GM23338 (cell line): ENCODE measurements around the gene DNAJB12. TPM values are rescaled to one million over a fixed set of nuclear protein-coding genes. Genes with fewer than 3 reads are reported as not detected.
"Not testable (repeated sequence)": the region's sequence is repeated elsewhere in the genome, so short reads cannot be mapped to it uniquely, and the experiment has no call there.

Experiments used
- ATAC-seq: fragments of 200-7000 bp; cut with Tn5 transposase; 3 replicates; pipeline ENCODE4 v1.9.1; 2020
- DNase-seq: peaks from one replicate; pipeline ENCODE4 v3.0.0-alpha.2; 2015; ENCODE audit warnings: low spot score
- H2AFZ ChIP-seq: fragments of 200-600 bp; sonication (generic); 2 replicates; pipeline ENCODE4 v1.8.0; 2016; ENCODE audit warnings: antibody characterized with exemption, mild to moderate bottlenecking, moderate library complexity
- H3F3A ChIP-seq: fragments of 200-600 bp; sonication (generic); replicated peaks from 2 replicates; pipeline ENCODE4 v1.8.0; 2017; ENCODE audit warnings: antibody characterized with exemption, mixed run types, low read depth
- H3K27ac ChIP-seq: fragments of 200-600 bp; sonication (generic); 2 replicates; pipeline ENCODE4 v1.6.1; 2016; ENCODE audit warnings: low read depth
- H3K27me3 ChIP-seq: fragments of 200-600 bp; sonication (generic); 2 replicates; pipeline ENCODE4 v1.8.0; 2016; ENCODE audit warnings: mild to moderate bottlenecking, mixed run types, moderate library complexity; ENCODE audit not compliant: insufficient read depth
- H3K36me3 ChIP-seq: fragments of 200-600 bp; sonication (generic); 2 replicates; pipeline ENCODE4 v1.8.0; 2016; ENCODE audit warnings: mild to moderate bottlenecking; ENCODE audit not compliant: insufficient read depth
- H3K4me1 ChIP-seq: fragments of 200-600 bp; sonication (generic); 2 replicates; pipeline ENCODE4 v1.8.0; 2016; ENCODE audit warnings: mild to moderate bottlenecking, moderate library complexity; ENCODE audit not compliant: insufficient read depth
- H3K4me2 ChIP-seq: fragments of 200-600 bp; sonication (generic); 2 replicates; pipeline ENCODE4 v1.7.1; 2017; ENCODE audit warnings: mixed run types
- H3K4me3 ChIP-seq: fragments of 200-600 bp; sonication (generic); 2 replicates; pipeline ENCODE4 v1.6.1; 2016; ENCODE audit warnings: mixed run types
- H3K79me2 ChIP-seq: fragments of 200-600 bp; sonication (generic); replicated peaks from 2 replicates; pipeline ENCODE4 v1.8.0; 2017; ENCODE audit warnings: mild to moderate bottlenecking; ENCODE audit not compliant: insufficient read depth
- H3K9me2 ChIP-seq: fragments of 200-600 bp; sonication (generic); 2 replicates; pipeline ENCODE4 v1.8.0; 2017; ENCODE audit not compliant: insufficient read depth
- H4K20me1 ChIP-seq: fragments of 200-600 bp; sonication (generic); replicated peaks from 2 replicates; pipeline ENCODE4 v1.8.0; 2017; ENCODE audit warnings: mild to moderate bottlenecking; ENCODE audit not compliant: insufficient read depth
- H3K27ac Mint-ChIP-seq: 2 replicates; pipeline ENCODE4 v1.8.0; 2020; ENCODE audit warnings: inconsistent platforms, mild to moderate bottlenecking, moderate library complexity, mixed read lengths
- H3K27me3 Mint-ChIP-seq: 3 replicates; pipeline ENCODE4 v1.8.0; 2022; ENCODE audit warnings: low read depth, mild to moderate bottlenecking, moderate library complexity, mixed read lengths, inconsistent platforms; ENCODE audit not compliant: insufficient read depth, poor library complexity
- H3K36me3 Mint-ChIP-seq: 3 replicates; pipeline ENCODE4 v1.8.0; 2021; ENCODE audit warnings: low read depth, mild to moderate bottlenecking, inconsistent platforms, moderate library complexity, mixed read lengths
- H3K4me1 Mint-ChIP-seq: 3 replicates; pipeline ENCODE4 v1.8.0; 2020; ENCODE audit warnings: mild to moderate bottlenecking, inconsistent platforms, mixed read lengths
- H3K4me3 Mint-ChIP-seq: 3 replicates; pipeline ENCODE4 v1.8.0; 2021; ENCODE audit warnings: moderate library complexity, mild to moderate bottlenecking, inconsistent platforms, mixed read lengths
- H3K9me3 Mint-ChIP-seq: 3 replicates; pipeline ENCODE4 v1.8.0; 2020; ENCODE audit warnings: moderate library complexity, mild to moderate bottlenecking, inconsistent platforms, mixed read lengths
- CREB1 ChIP-seq: fragments of 250-450 bp; sonication (Bioruptor Pico); IDR thresholded peaks from 2 replicates; pipeline ENCODE4 v1.5.0; 2020; ENCODE audit warnings: low read depth, mild to moderate bottlenecking, moderate library complexity
- STAT1 ChIP-seq: IDR thresholded peaks from one replicate; pipeline ENCODE4 v1.6.1; 2016; ENCODE audit warnings: antibody characterized with exemption; ENCODE audit not compliant: unreplicated experiment
- ZNF114 ChIP-seq: fragments of 250-450 bp; sonication (Bioruptor Pico); IDR thresholded peaks from 2 replicates; pipeline ENCODE4 v1.5.0; 2020; ENCODE audit warnings: mild to moderate bottlenecking, moderate library complexity
- polyA plus RNA-seq: library from polyadenylated mRNA; unstranded; fragments of >200 nt; fragmentation: Nextera tagmentation; extraction: Ambion mirVana; gene quantifications from 2 replicates; pipeline ENCODE4 v1.2.1, GENCODE V29; 2016
- total RNA-seq: library from RNA; depleted of rRNA; stranded (reverse); fragments of >200 nt; shearing (Covaris generic); gene quantifications from 2 replicates; pipeline ENCODE4 v1.2.3, GENCODE V29; 2014
- TF ChIP-seq, protein P1 (sequence below): IDR thresholded peaks from one replicate; pipeline ENCODE4 v1.6.1; 2018; ENCODE audit warnings: antibody characterized with exemption; ENCODE audit not compliant: unreplicated experiment
- TF ChIP-seq, protein P2 (sequence below), 2 experiments: fragments of 200-600 bp in 1 of 2; sonication (generic) in 1 of 2; conservative IDR thresholded peaks; 2 replicates each; pipeline versions ENCODE4 v1.5.1 to v1.6.1; 2016 to 2017; ENCODE audit warnings: antibody characterized with exemption in 2 of 2, low read depth in 2 of 2, mild to moderate bottlenecking in 2 of 2, moderate library complexity in 1 of 2

DNAJB12 gene
- total and polyA plus RNA-seq, 2 experiments from 2014 or later, result 12.8 to 16.0 TPM

DNA sequence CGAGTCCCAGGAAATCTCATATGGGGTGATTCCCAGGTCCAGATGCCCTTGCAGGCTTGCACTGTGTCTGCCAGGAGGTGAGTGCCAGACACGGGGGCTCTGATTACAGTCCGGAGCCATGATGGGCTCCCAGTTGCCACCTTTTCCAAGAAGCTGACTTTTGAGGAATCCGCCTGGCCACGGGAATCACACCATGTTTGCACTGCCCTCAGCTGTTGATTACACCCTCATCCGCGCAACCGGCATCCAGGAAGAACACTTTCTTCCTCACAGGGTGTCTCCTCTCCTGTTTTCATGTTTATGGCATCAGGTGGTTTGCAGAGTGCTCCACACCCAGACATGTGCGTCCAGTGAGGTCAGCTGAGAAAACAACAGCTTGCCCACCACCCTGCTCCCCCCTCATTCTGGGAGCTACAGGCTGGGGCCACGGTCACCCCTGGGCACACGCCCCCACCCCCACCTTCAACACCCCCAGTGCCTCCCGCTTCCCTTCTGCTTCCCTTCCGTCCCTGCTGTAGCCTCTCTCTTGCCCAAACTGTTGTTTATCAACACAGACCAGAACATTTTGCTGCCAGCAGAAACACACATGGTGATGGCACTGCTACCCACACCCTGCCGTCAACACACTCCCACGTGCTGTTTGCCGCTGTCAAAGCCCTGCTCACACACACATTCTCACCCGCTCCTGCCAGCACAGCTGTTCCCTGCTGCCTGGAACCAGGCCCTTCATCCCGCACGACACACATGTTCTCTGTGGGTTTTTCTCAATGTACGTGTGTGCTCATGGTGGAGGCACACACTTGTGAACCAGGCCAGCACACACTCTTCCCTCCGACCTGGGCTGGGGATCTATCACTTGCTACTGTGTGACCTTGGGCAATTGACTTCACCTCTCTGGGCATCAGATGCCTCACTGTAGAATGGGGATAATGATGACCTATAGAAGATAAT, 45.2 kb downstream of the DNAJB12 start:
- no peak overlapping the region; the same call in 2 of the 3 replicates for H3K4me3 Mint-ChIP-seq
- peak overlapping the region; percentile 88 for H2AFZ ChIP-seq
- H3K27me3 ChIP-seq, result no peaks in the 10 kb centered on the region
- H3K79me2 ChIP-seq, result no peaks in the 10 kb centered on the region
- no peaks in the 10 kb centered on the region for H3K9me2 ChIP-seq
- peak overlapping the region; percentile 10; the same call in 1 of the 2 replicates for H3K27ac Mint-ChIP-seq
- H3K4me1 Mint-ChIP-seq, result peaks cover 18% of the 10 kb centered on the region
- no peak for TF ChIP-seq ZNF114 (CRISPR knock-in tag)
- TF ChIP-seq, protein P1, sequence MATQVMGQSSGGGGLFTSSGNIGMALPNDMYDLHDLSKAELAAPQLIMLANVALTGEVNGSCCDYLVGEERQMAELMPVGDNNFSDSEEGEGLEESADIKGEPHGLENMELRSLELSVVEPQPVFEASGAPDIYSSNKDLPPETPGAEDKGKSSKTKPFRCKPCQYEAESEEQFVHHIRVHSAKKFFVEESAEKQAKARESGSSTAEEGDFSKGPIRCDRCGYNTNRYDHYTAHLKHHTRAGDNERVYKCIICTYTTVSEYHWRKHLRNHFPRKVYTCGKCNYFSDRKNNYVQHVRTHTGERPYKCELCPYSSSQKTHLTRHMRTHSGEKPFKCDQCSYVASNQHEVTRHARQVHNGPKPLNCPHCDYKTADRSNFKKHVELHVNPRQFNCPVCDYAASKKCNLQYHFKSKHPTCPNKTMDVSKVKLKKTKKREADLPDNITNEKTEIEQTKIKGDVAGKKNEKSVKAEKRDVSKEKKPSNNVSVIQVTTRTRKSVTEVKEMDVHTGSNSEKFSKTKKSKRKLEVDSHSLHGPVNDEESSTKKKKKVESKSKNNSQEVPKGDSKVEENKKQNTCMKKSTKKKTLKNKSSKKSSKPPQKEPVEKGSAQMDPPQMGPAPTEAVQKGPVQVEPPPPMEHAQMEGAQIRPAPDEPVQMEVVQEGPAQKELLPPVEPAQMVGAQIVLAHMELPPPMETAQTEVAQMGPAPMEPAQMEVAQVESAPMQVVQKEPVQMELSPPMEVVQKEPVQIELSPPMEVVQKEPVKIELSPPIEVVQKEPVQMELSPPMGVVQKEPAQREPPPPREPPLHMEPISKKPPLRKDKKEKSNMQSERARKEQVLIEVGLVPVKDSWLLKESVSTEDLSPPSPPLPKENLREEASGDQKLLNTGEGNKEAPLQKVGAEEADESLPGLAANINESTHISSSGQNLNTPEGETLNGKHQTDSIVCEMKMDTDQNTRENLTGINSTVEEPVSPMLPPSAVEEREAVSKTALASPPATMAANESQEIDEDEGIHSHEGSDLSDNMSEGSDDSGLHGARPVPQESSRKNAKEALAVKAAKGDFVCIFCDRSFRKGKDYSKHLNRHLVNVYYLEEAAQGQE, result no peak
- TF ChIP-seq CREB1 (CRISPR knock-in tag), result no peak
- no peak for TF ChIP-seq STAT1
- no peak overlapping the region for H3K4me3 ChIP-seq
- H4K20me1 ChIP-seq, result no peaks in the 10 kb centered on the region
- ATAC-seq (peak; percentile 11; the same call in 1 of the 3 replicates), DNase-seq (no peak)
- H3K36me3 Mint-ChIP-seq, result no peaks in the 10 kb centered on the region
- H3K27ac ChIP-seq, result no peak overlapping the region
- H3K9me3 Mint-ChIP-seq, result no peaks in the 10 kb centered on the region
- peaks cover 14% of the 10 kb centered on the region for H3K4me1 ChIP-seq
- H3K4me2 ChIP-seq, result peak overlapping the region; percentile 66
- no peaks in the 10 kb centered on the region for H3K36me3 ChIP-seq
- peaks cover 14% of the 10 kb centered on the region for H3K27me3 Mint-ChIP-seq
- H3F3A ChIP-seq, result no peaks in the 10 kb centered on the region

DNA sequence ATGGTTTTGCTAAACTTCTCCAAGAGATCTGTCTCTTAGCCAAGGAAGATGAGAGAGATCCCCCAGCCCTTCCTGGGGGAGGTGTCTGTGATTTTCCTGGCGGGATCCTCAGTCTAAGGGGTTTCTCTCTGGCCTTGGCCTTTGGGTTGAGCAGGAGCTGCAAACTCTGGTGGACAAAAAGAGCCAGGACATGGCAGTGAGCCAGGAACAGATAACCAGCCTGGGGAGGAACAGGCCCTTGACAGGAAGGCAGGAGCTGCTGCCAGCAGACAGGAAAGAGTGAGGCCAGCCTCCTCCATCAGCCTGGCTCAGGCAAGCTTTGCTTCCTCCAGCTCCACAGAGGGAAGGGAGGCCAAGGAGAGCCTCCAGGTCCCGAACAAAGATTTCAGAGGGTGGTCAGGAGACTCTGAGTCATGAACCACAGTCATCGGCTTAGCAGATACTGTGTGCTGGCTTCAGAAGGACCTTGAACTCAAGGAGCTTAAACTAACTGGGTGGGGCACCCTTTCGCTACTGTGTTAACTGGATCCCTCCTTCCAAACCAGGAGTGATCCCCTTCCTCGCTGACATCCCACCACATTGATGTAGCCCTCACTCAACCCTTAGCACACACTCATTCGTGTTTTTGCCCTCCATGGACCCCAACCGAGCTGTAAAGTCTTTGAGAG, 46.3 kb downstream of the DNAJB12 start:
- ATAC-seq, result no peak
- no peaks in the 10 kb centered on the region for H3K79me2 ChIP-seq
- H3K9me3 Mint-ChIP-seq, result no peaks in the 10 kb centered on the region
- H3K27ac ChIP-seq, result no peak overlapping the region
- peaks cover 18% of the 10 kb centered on the region for H3K4me1 Mint-ChIP-seq
- no peak overlapping the region for H3K27ac Mint-ChIP-seq
- H3F3A ChIP-seq, result no peaks in the 10 kb centered on the region
- no peak overlapping the region for H3K4me2 ChIP-seq
- no peak overlapping the region for H3K4me3 Mint-ChIP-seq
- 0 out of 2 replicates have a peak overlapping the region, but pooled peaks have one; percentile 88 for H2AFZ ChIP-seq
- H3K4me1 ChIP-seq, result peaks cover 14% of the 10 kb centered on the region
- H3K4me3 ChIP-seq, result no peak overlapping the region
- no peaks in the 10 kb centered on the region for H3K27me3 ChIP-seq
- H3K9me2 ChIP-seq, result no peaks in the 10 kb centered on the region
- TF ChIP-seq, protein P2, sequence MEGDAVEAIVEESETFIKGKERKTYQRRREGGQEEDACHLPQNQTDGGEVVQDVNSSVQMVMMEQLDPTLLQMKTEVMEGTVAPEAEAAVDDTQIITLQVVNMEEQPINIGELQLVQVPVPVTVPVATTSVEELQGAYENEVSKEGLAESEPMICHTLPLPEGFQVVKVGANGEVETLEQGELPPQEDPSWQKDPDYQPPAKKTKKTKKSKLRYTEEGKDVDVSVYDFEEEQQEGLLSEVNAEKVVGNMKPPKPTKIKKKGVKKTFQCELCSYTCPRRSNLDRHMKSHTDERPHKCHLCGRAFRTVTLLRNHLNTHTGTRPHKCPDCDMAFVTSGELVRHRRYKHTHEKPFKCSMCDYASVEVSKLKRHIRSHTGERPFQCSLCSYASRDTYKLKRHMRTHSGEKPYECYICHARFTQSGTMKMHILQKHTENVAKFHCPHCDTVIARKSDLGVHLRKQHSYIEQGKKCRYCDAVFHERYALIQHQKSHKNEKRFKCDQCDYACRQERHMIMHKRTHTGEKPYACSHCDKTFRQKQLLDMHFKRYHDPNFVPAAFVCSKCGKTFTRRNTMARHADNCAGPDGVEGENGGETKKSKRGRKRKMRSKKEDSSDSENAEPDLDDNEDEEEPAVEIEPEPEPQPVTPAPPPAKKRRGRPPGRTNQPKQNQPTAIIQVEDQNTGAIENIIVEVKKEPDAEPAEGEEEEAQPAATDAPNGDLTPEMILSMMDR (conservative IDR thresholded peaks at IDR 0.05; ENCODE audit: low read depth in 2 of 2), result no peak
- TF ChIP-seq ZNF114 (CRISPR knock-in tag), result no peak
- H3K36me3 Mint-ChIP-seq, result no peaks in the 10 kb centered on the region
- DNase-seq, result no peak
- H3K36me3 ChIP-seq, result no peaks in the 10 kb centered on the region
- peaks cover 14% of the 10 kb centered on the region for H3K27me3 Mint-ChIP-seq
- no peaks in the 10 kb centered on the region for H4K20me1 ChIP-seq

DNA sequence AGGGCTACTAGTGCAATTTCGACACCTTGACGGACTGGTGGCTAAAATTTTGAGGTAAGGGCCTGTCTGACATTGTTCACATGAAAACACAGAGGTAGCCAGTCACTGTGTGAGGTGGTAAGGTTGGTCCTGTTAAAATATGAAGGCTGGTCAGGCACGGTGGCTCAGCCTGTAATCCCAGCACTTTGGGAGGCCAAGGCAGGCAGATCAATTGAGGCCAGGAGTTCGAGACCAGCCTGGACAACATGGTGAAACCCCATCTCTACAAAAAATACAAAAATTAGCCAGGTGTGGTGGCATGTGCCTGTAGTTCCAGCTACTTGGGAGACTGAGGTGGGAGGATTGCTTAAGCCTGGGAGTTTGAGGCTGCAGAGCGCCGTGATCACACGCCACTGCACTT, 47.0 kb downstream of the DNAJB12 start:
- not testable (repeated sequence) for H3K9me3 Mint-ChIP-seq, H3K36me3 ChIP-seq, DNase-seq, H3K79me2 ChIP-seq, H3K4me3 ChIP-seq, H4K20me1 ChIP-seq, H2AFZ ChIP-seq, H3K27me3 ChIP-seq, H3K9me2 ChIP-seq, H3K36me3 Mint-ChIP-seq, H3K4me3 Mint-ChIP-seq, H3K27ac ChIP-seq, H3F3A ChIP-seq, H3K4me2 ChIP-seq, ATAC-seq, H3K27ac Mint-ChIP-seq
- Mint-ChIP-seq H3K4me1 (peaks cover 18% of the 10 kb centered on the region), H3K27me3 (peaks cover 14% of the 10 kb centered on the region)
- peaks cover 14% of the 10 kb centered on the region for H3K4me1 ChIP-seq
